Smooth muscle cell of the pulmonary artery (primary cell): ENCODE results near the gene ATP11C. TPM values are rescaled to one million over a fixed set of nuclear protein-coding genes. Genes with fewer than 3 reads are reported as not detected.

Experiments used
- total RNA-seq: library from RNA; depleted of rRNA; stranded (reverse); fragments of >200 nt; gene quantifications from 2 replicates; pipeline ENCODE4 v1.2.3, GENCODE V29; 2014

The ATP11C gene
- total RNA-seq, result 43.1 and 70.3 TPM in 2 replicates

DNA sequence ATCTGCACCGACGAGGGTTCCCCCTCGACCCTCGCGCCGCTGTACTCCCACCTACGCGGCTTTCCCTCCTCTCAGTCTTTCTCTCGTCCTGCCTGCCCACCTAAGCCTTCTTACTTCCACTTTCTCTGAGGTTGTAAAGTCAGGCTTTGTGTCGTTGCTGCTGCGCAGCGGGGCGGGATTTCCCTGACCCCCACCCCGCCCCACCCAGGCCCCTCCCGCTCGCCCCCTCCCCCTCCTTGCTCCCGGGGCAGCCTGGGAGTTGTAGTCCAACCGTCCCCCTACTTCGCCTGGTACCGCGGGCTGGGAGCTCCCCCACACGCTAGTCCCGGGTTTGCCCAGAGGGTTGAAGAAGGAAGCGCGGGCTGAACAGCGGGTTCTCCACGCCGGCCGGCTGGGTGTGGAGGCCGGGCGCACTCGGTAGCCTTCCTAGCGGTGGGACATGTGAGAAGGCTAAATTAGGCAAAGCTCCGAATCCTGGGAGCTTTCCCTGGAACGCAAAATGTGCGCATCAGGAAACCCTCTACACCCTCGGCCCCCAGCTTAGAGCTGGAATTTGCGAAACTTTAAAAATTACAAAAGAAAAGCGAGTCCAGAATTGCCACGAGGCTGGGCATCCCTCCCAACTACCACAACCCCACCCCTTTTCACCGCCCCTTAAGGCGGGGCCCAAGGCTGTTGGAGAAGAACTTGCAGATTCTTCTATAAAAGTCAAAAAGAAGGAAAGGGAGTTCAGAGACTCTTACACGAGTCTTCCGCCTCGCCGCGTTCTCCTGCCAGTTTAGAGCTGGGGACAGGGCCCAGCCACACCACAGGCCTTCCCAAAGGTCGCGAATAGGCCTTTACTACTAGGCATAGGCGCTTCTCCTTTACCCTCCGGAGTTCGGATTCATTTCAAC, at the start of gene ATP11C:
Gene ATP11C (minus strand): TSS at position 153 of the 896 bp plus-strand sequence. CDS start 1,011 bp downstream, outside the sequence.

DNA sequence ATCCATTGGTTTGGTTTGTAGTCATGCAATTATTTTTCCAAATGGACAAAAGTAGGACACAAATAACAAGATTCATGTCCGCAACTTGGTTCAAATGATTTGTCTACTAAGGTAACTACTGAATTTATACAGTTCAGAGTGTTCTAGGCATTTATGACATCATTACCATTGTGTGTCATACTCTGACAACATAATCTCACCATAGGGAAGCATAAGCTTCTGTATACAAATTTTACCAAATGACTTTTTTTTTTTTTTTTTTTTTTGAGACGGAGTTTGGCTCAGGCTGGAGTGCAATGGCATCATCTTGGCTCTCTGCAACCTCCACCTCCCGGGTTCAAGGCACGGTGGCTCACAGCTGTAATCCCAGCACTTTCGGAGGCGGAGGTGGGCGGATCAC, 32.6 kb upstream of the ATP11C start, which contains the start of gene CXorf66:
Gene CXorf66 (minus strand): TSS at position 101 of the 400 bp plus-strand sequence. CDS start 25 bp downstream, at position 76.

DNA sequence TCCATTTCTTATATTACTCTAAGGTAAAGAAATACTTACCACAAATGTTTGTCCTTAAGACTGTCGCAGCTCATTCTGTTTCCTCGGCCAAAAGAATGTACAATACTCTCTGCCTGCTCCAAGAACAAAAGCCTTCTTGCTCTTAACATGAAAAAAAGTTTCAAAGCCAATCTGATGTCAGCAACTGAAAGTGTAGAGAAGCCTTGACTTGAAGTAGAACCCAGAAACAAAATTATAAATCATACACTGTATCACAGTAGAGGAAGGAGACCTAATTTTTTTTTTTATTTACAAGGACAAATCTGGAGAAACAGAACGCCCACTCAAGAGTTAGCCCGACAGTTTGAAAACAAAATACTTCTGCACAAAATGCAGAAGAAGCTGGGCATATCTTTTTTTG, 224.8 kb downstream of the ATP11C start, which contains the start of gene MCF2:
Gene MCF2 (minus strand): TSS at position 101 of the 400 bp plus-strand sequence. CDS start 56,423 bp downstream, outside the sequence.

Other genes starting within 250 kb of the ATP11C start
- 0.07 and 0.10 TPM in 2 replicates for gene MCF2, start 224.9 kb downstream of the ATP11C start, total RNA-seq
- gene CXorf66, start 32.5 kb upstream of the ATP11C start, total RNA-seq, result not detected in 2 replicates